ENCODE results near the gene ENPP7.

Gene ENPP7

GRCh38 chr17:79775632-79776031 lies 44.9 kb downstream of the ENPP7 start:
- no peak overlapping the region; the same call in 1 of the 2 replicates for H3K4me3 ChIP-seq (ENCODE audit: low read depth, low read length)
- peaks cover 15% of the 10 kb centered on the region for H3K36me3 ChIP-seq (ENCODE audit: control insufficient read depth, insufficient read depth, low read length)
- H3K9ac ChIP-seq (ENCODE audit: low read depth, low read length) = no peak overlapping the region
- peaks cover 9% of the 10 kb centered on the region for H3K27me3 ChIP-seq (ENCODE audit: control insufficient read depth, insufficient read depth, low read length)
- no peak overlapping the region for H3K27ac ChIP-seq (ENCODE audit: low read depth, low read length)
- no peaks in the 10 kb centered on the region for H3K9me3 ChIP-seq (ENCODE audit: control insufficient read depth, insufficient read depth, low read length)
- H3K4me1 ChIP-seq (ENCODE audit: control insufficient read depth, insufficient read depth, low read length) = peaks cover 24% of the 10 kb centered on the region

- H3K9me3 ChIP-seq (ENCODE audit: control insufficient read depth, insufficient read depth, low read length) = no peaks in the 10 kb centered on the region
- peak overlapping the region; percentile 85 for H3K27ac ChIP-seq (ENCODE audit: low read depth, low read length)
- peak overlapping the region; percentile 70 for H3K4me3 ChIP-seq (ENCODE audit: low read depth, low read length)
- peaks cover 24% of the 10 kb centered on the region for H3K4me1 ChIP-seq (ENCODE audit: control insufficient read depth, insufficient read depth, low read length)
- H3K27me3 ChIP-seq (ENCODE audit: control insufficient read depth, insufficient read depth, low read length) = peaks cover 9% of the 10 kb centered on the region
- H3K9ac ChIP-seq (ENCODE audit: low read depth, low read length) = peak overlapping the region; percentile 66; the same call in 1 of the 2 replicates
- H3K36me3 ChIP-seq (ENCODE audit: control insufficient read depth, insufficient read depth, low read length) = peaks cover 24% of the 10 kb centered on the region
Measured at GRCh38 chr17:79776376-79777119, 45.8 kb downstream of the ENPP7 start.

GRCh38 chr17:79777120-79777893 lies 46.6 kb downstream of the ENPP7 start:
- peak overlapping the region; percentile 70 for H3K4me3 ChIP-seq (ENCODE audit: low read depth, low read length)
- peak overlapping the region; percentile 66 for H3K9ac ChIP-seq (ENCODE audit: low read depth, low read length)
- H3K27me3 ChIP-seq (ENCODE audit: control insufficient read depth, insufficient read depth, low read length) = peaks cover 9% of the 10 kb centered on the region
- peaks cover 31% of the 10 kb centered on the region for H3K36me3 ChIP-seq (ENCODE audit: control insufficient read depth, insufficient read depth, low read length)
- peaks cover 24% of the 10 kb centered on the region for H3K4me1 ChIP-seq (ENCODE audit: control insufficient read depth, insufficient read depth, low read length)
- peak overlapping the region; percentile 85 for H3K27ac ChIP-seq (ENCODE audit: low read depth, low read length)
- H3K9me3 ChIP-seq (ENCODE audit: control insufficient read depth, insufficient read depth, low read length) = no peaks in the 10 kb centered on the region

- H3K27ac ChIP-seq (ENCODE audit: low read depth, low read length) = peak within 1 kb of the TSS; percentile 92
- no peaks in the 10 kb centered on the region for H3K9me3 ChIP-seq (ENCODE audit: control insufficient read depth, insufficient read depth, low read length)
- H3K9ac ChIP-seq (ENCODE audit: low read depth, low read length) = peak within 1 kb of the TSS; percentile 73
- peaks cover 24% of the 10 kb centered on the region for H3K4me1 ChIP-seq (ENCODE audit: control insufficient read depth, insufficient read depth, low read length)
- H3K27me3 ChIP-seq (ENCODE audit: control insufficient read depth, insufficient read depth, low read length) = peaks cover 9% of the 10 kb centered on the region
- peak within 1 kb of the TSS; percentile 86 for H3K4me3 ChIP-seq (ENCODE audit: low read depth, low read length)
- H3K36me3 ChIP-seq (ENCODE audit: control insufficient read depth, insufficient read depth, low read length) = peaks cover 38% of the 10 kb centered on the region
Measured at GRCh38 chr17:79777894-79778503, 47.3 kb downstream of the ENPP7 start, which contains the start of gene CBX2. Gene CBX2, plus strand, starts transcription at chr17:79778148. Its CDS starts 88 bp downstream, at chr17:79778236.

- Histone ChIP-seq H3K4me3 (ENCODE audit: low read depth, low read length) (peak overlapping the region; percentile 86), H3K27ac (ENCODE audit: low read depth, low read length) (peak overlapping the region; percentile 92), H3K36me3 (ENCODE audit: control insufficient read depth, insufficient read depth, low read length) (peaks cover 44% of the 10 kb centered on the region), H3K9me3 (ENCODE audit: control insufficient read depth, insufficient read depth, low read length) (no peaks in the 10 kb centered on the region), H3K4me1 (ENCODE audit: control insufficient read depth, insufficient read depth, low read length) (peaks cover 24% of the 10 kb centered on the region), H3K9ac (ENCODE audit: low read depth, low read length) (peak overlapping the region; percentile 73; the same call in 1 of the 2 replicates), H3K27me3 (ENCODE audit: control insufficient read depth, insufficient read depth, low read length) (peaks cover 9% of the 10 kb centered on the region)
Measured at GRCh38 chr17:79778504-79779083, 47.9 kb downstream of the ENPP7 start.

- H3K36me3 ChIP-seq (ENCODE audit: control insufficient read depth, insufficient read depth, low read length) = peaks cover 49% of the 10 kb centered on the region
- H3K27ac ChIP-seq (ENCODE audit: low read depth, low read length) = peak overlapping the region; percentile 92
- peak overlapping the region; percentile 86 for H3K4me3 ChIP-seq (ENCODE audit: low read depth, low read length)
- peaks cover 24% of the 10 kb centered on the region for H3K4me1 ChIP-seq (ENCODE audit: control insufficient read depth, insufficient read depth, low read length)
- H3K9me3 ChIP-seq (ENCODE audit: control insufficient read depth, insufficient read depth, low read length) = no peaks in the 10 kb centered on the region
- H3K27me3 ChIP-seq (ENCODE audit: control insufficient read depth, insufficient read depth, low read length) = peaks cover 9% of the 10 kb centered on the region
- H3K9ac ChIP-seq (ENCODE audit: low read depth, low read length) = peak overlapping the region; percentile 73; the same call in 1 of the 2 replicates
Measured at GRCh38 chr17:79779084-79779529, 48.4 kb downstream of the ENPP7 start.

GRCh38 chr17:79779661-79780365 lies 49.1 kb downstream of the ENPP7 start:
- Histone ChIP-seq H3K9me3 (ENCODE audit: control insufficient read depth, insufficient read depth, low read length) (no peaks in the 10 kb centered on the region), H3K4me3 (ENCODE audit: low read depth, low read length) (peak overlapping the region; percentile 86), H3K9ac (ENCODE audit: low read depth, low read length) (no peak overlapping the region), H3K4me1 (ENCODE audit: control insufficient read depth, insufficient read depth, low read length) (peaks cover 24% of the 10 kb centered on the region), H3K27ac (ENCODE audit: low read depth, low read length) (no peak overlapping the region), H3K27me3 (ENCODE audit: control insufficient read depth, insufficient read depth, low read length) (peaks cover 9% of the 10 kb centered on the region), H3K36me3 (ENCODE audit: control insufficient read depth, insufficient read depth, low read length) (peaks cover 57% of the 10 kb centered on the region)

- Histone ChIP-seq H3K36me3 (ENCODE audit: control insufficient read depth, insufficient read depth, low read length) (peaks cover 69% of the 10 kb centered on the region), H3K27me3 (ENCODE audit: control insufficient read depth, insufficient read depth, low read length) (no peaks in the 10 kb centered on the region), H3K27ac (ENCODE audit: low read depth, low read length) (no peak overlapping the region), H3K9ac (ENCODE audit: low read depth, low read length) (no peak overlapping the region), H3K9me3 (ENCODE audit: control insufficient read depth, insufficient read depth, low read length) (no peaks in the 10 kb centered on the region), H3K4me1 (ENCODE audit: control insufficient read depth, insufficient read depth, low read length) (peaks cover 16% of the 10 kb centered on the region), H3K4me3 (ENCODE audit: low read depth, low read length) (no peak overlapping the region)
Measured at GRCh38 chr17:79781012-79781650, 50.4 kb downstream of the ENPP7 start.

- H3K36me3 ChIP-seq (ENCODE audit: control insufficient read depth, insufficient read depth, low read length) = peaks cover 69% of the 10 kb centered on the region
- H3K4me1 ChIP-seq (ENCODE audit: control insufficient read depth, insufficient read depth, low read length) = peaks cover 8% of the 10 kb centered on the region
- H3K9ac ChIP-seq (ENCODE audit: low read depth, low read length) = no peak overlapping the region
- no peaks in the 10 kb centered on the region for H3K9me3 ChIP-seq (ENCODE audit: control insufficient read depth, insufficient read depth, low read length)
- 0 out of 2 replicates have a peak, but pooled peaks cover 4% of the 10 kb centered on the region for H3K27me3 ChIP-seq (ENCODE audit: control insufficient read depth, insufficient read depth, low read length)
- no peak overlapping the region for H3K27ac ChIP-seq (ENCODE audit: low read depth, low read length)
- no peak overlapping the region for H3K4me3 ChIP-seq (ENCODE audit: low read depth, low read length)
Measured at GRCh38 chr17:79781736-79782575, 51.2 kb downstream of the ENPP7 start.
